Measurements from ENCODE around the gene GALNT7.

Gene GALNT7

DNA sequence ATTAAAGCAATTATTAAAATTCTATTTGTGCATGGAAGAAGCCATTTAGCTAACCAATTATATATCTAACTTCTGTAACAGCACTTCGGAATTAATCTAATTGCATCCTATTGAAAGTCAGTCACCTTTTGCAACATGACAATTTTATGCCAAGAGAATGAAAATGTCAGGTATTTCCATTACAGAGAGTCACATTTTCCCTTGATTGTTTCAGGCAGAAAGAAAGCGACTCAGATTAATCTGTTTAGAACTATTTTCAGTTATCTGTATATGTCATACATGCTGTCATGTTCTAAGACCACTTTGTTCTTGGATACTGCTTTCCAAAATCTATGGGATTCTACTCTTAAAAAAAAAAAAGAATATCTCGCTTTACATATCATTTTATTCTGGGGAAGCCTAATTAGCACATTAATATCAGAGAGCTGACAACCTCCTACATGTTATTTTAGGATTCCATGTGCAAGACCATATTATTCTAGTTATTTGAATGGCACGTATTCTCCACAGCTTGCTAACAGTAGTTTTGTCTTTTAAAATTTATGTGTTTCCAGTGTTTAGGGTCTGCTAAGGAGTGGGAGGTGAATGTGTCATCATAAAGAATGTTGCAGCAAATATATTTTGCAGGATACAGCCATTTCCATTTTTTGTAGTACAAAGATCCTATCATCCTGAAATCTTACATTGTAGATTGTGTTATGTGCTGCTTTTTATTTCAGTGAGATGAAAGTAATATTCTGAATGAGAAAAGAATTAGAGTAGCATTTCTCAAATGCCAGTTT lies 31.7 kb downstream of the GALNT7 start:
- Histone ChIP-seq H3K9ac (ENCODE audit: low read length) (no peak overlapping the region), H3K4me1 (ENCODE audit: low read length) (peaks cover 5% of the 10 kb centered on the region), H3K27ac (ENCODE audit: low read length) (no peak overlapping the region), H2AFZ (ENCODE audit: low read depth, low read length) (no peak overlapping the region), H3K36me3 (replicated peaks; ENCODE audit: low read depth, low read length) (peaks cover 13% of the 10 kb centered on the region), H3K4me3 (ENCODE audit: low read length) (no peak overlapping the region), H3K9me3 (ENCODE audit: insufficient read depth, low read length) (peaks cover 5% of the 10 kb centered on the region; the same call in 1 of the 2 replicates), H4K20me1 (ENCODE audit: insufficient read depth, low read length) (no peaks in the 10 kb centered on the region), H3K4me2 (ENCODE audit: low read length) (no peak overlapping the region), H3K27me3 (ENCODE audit: low read depth, low read length) (no peaks in the 10 kb centered on the region), H3K79me2 (ENCODE audit: low read length) (peaks cover 23% of the 10 kb centered on the region)
- TF ChIP-seq, protein P1, sequence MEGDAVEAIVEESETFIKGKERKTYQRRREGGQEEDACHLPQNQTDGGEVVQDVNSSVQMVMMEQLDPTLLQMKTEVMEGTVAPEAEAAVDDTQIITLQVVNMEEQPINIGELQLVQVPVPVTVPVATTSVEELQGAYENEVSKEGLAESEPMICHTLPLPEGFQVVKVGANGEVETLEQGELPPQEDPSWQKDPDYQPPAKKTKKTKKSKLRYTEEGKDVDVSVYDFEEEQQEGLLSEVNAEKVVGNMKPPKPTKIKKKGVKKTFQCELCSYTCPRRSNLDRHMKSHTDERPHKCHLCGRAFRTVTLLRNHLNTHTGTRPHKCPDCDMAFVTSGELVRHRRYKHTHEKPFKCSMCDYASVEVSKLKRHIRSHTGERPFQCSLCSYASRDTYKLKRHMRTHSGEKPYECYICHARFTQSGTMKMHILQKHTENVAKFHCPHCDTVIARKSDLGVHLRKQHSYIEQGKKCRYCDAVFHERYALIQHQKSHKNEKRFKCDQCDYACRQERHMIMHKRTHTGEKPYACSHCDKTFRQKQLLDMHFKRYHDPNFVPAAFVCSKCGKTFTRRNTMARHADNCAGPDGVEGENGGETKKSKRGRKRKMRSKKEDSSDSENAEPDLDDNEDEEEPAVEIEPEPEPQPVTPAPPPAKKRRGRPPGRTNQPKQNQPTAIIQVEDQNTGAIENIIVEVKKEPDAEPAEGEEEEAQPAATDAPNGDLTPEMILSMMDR (IDR thresholded peaks at IDR 0.05; ENCODE audit: low read depth, low read length), result no peak
- TF ChIP-seq EZH2phosphoT487 (IDR thresholded peaks at IDR 0.05; ENCODE audit: low read depth), result no peak

DNA sequence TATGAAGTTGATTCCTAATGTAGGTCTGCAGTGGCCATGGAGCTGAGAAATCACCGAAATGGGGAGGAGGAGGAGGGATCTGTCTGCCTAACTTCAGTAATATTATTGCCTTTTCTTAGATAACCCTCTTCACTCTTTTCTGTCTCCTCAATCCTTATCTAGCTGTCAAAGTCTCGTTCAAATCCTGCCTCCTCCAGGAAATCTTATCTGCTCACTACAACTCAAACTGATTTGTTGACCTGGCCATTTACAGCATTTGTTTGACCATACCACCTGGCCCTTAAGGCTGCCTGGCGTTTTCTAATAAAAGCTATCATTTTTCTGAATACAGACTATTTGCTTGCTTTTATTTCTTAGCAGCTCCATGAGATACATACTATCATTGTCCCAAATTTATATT lies 33.8 kb downstream of the GALNT7 start:
- no peaks in the 10 kb centered on the region for H4K20me1 ChIP-seq (ENCODE audit: insufficient read depth, low read length)
- H3K27ac ChIP-seq (ENCODE audit: low read length), result no peak overlapping the region
- peaks cover 16% of the 10 kb centered on the region for H3K36me3 ChIP-seq (replicated peaks; ENCODE audit: low read depth, low read length)
- no peak overlapping the region for H3K4me2 ChIP-seq (ENCODE audit: low read length)
- TF ChIP-seq EZH2phosphoT487 (IDR thresholded peaks at IDR 0.05; ENCODE audit: low read depth), result no peak
- TF ChIP-seq, protein P1 (IDR thresholded peaks at IDR 0.05; ENCODE audit: low read depth, low read length), result no peak
- peaks cover 5% of the 10 kb centered on the region; the same call in 1 of the 2 replicates for H3K9me3 ChIP-seq (ENCODE audit: insufficient read depth, low read length)
- H3K27me3 ChIP-seq (ENCODE audit: low read depth, low read length), result no peaks in the 10 kb centered on the region
- no peak overlapping the region for H2AFZ ChIP-seq (ENCODE audit: low read depth, low read length)
- H3K4me1 ChIP-seq (ENCODE audit: low read length), result no peaks in the 10 kb centered on the region
- H3K4me3 ChIP-seq (ENCODE audit: low read length), result no peak overlapping the region
- H3K79me2 ChIP-seq (ENCODE audit: low read length), result peaks cover 32% of the 10 kb centered on the region
- H3K9ac ChIP-seq (ENCODE audit: low read length), result no peak overlapping the region

DNA sequence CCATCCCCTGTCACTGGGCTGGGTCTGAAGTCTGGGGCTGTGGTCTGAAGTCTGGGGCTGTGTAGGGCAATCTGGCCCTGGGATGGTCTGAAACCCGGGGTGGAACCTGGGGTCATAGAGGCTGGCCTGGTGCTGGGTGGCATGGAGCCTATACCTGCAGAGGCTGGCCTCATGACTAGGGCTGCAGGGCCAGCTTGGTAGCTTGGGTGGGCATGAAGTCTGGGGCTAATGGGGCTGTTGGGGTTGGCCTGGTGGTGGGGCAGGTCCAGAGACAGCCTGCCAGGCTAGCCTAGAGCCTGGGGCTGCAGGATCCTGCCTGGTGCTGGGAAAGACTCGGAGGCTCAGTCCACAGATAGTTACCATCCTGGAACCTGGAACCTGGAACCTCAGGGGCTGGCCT lies 37.0 kb downstream of the GALNT7 start:
- H3K4me1 ChIP-seq (ENCODE audit: low read length), result no peaks in the 10 kb centered on the region

DNA sequence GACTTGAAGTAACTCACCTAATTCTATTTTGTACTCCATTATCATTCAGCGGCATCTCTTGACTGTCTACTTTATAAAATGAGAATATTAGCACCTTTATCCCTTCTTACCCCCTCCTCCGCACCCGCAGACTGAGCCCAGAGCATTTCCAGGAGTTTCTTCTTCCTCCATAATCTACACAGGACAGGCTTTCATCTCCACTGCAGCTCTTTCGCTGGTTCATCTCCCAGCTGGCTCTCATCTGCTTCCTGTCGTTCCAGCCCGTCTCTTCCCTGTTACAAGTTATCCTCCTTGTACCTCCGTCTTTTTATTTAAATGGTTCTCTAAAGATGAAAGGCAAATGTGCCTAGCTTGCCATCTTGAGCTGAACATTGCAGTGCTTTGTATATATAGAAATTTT lies 39.8 kb downstream of the GALNT7 start:
- H3K36me3 ChIP-seq (replicated peaks; ENCODE audit: low read depth, low read length), result peaks cover 16% of the 10 kb centered on the region
- H3K9me3 ChIP-seq (ENCODE audit: insufficient read depth, low read length), result peaks cover 5% of the 10 kb centered on the region; the same call in 1 of the 2 replicates
- no peaks in the 10 kb centered on the region for H4K20me1 ChIP-seq (ENCODE audit: insufficient read depth, low read length)
- no peaks in the 10 kb centered on the region for H3K4me1 ChIP-seq (ENCODE audit: low read length)
- no peak overlapping the region for H3K9ac ChIP-seq (ENCODE audit: low read length)
- no peaks in the 10 kb centered on the region for H3K27me3 ChIP-seq (ENCODE audit: low read depth, low read length)
- H3K4me3 ChIP-seq (ENCODE audit: low read length), result no peak overlapping the region
- no peak for TF ChIP-seq EZH2phosphoT487 (IDR thresholded peaks at IDR 0.05; ENCODE audit: low read depth)
- TF ChIP-seq, protein P1 (IDR thresholded peaks at IDR 0.05; ENCODE audit: low read depth, low read length), result no peak
- peaks cover 32% of the 10 kb centered on the region for H3K79me2 ChIP-seq (ENCODE audit: low read length)
- H3K27ac ChIP-seq (ENCODE audit: low read length), result no peak overlapping the region
- no peak overlapping the region for H3K4me2 ChIP-seq (ENCODE audit: low read length)
- no peak overlapping the region for H2AFZ ChIP-seq (ENCODE audit: low read depth, low read length)

More for the DNA sequence above, 37.0 kb downstream of the GALNT7 start:
- Histone ChIP-seq H3K9me3 (ENCODE audit: insufficient read depth, low read length) (peaks cover 5% of the 10 kb centered on the region; the same call in 1 of the 2 replicates), H3K27ac (ENCODE audit: low read length) (no peak overlapping the region), H3K36me3 (replicated peaks; ENCODE audit: low read depth, low read length) (peaks cover 16% of the 10 kb centered on the region), H3K4me3 (ENCODE audit: low read length) (no peak overlapping the region), H2AFZ (ENCODE audit: low read depth, low read length) (no peak overlapping the region), H3K4me2 (ENCODE audit: low read length) (no peak overlapping the region), H3K9ac (ENCODE audit: low read length) (no peak overlapping the region), H3K79me2 (ENCODE audit: low read length) (peaks cover 32% of the 10 kb centered on the region), H4K20me1 (ENCODE audit: insufficient read depth, low read length) (no peaks in the 10 kb centered on the region), H3K27me3 (ENCODE audit: low read depth, low read length) (no peaks in the 10 kb centered on the region)
- no peak for TF ChIP-seq EZH2phosphoT487 (IDR thresholded peaks at IDR 0.05; ENCODE audit: low read depth)
- TF ChIP-seq, protein P1 (IDR thresholded peaks at IDR 0.05; ENCODE audit: low read depth, low read length), result no peak
